HK-2 (cell line): ENCODE results near the gene CWH43.
"Not testable (repeated sequence)": the region's sequence is repeated elsewhere in the genome, so short reads cannot be mapped to it uniquely, and the experiment has no call there.

Experiments used
- DNase-seq: peaks from one replicate; pipeline ENCODE4 v3.0.0-alpha.2; 2018; ENCODE audit not compliant: unreplicated experiment

Gene CWH43

DNA sequence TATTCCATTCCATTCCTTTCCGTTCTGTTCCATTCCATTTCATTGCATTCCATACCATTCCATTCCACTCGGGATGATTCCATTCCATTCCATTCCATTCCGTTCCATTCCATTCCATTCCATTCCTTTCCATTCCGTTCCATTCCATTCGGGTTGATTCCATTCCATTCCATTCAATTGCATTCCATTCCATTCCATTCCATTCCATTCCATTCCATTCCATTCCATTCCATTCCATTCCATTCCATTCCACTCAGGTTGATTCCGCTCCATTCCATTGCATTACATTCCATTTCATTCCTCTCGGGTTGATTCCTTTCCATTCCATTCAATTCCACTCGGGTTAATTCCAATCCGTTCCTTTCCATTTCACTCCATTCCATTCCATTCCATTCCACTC is 111.0 kb downstream of the CWH43 start:
- not testable (repeated sequence) for DNase-seq

DNA sequence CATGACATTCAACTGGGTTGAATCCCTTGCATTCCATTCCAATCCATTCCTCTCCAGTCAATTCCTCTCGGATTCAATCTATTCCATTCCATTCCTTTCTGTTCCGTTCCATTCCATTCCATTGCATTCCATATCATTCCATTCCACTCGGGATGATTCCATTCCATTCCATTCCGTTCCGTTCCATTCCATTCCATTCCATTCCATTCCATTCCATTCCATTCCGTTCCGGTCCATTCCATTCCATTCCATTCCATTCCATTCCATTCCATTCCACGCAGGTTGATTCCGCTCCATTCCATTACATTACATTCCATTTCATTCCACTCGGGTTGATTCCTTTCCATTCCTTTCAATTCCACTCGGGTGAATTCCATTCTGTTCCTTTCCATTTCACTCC is 111.4 kb downstream of the CWH43 start:
- DNase-seq, result not testable (repeated sequence)

DNA sequence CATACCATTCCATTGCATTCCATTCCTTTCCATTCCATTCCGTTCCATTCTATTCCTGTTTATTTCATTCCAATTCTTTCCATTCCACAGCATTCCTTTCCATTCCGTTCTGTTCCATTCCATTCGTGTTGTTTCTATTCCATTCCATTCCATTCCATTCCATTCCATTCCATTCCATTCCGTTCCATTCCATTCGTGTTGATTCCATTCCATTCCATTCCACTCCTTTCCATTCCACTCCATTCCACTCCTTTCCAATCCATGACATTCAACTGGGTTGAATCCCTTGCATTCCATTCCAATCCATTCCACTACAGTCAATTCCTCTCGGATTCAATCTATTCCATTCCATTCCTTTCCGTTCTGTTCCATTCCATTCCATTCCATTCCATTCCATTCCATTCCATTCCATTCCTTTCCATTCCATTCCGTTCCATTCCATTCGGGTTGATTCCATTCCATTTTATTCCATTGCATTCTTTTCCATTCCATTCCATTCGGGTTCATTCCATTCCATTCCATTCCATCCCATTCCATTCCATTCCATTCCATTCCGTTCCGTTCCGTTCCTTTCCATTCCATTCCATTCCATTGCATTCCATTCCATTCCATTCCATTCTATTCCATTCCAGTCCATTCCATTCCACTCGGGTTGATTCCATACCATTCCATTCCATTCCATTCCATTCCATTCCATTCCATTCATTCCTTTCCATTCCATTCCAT is 112.1 kb downstream of the CWH43 start:
- not testable (repeated sequence) for DNase-seq

DNA sequence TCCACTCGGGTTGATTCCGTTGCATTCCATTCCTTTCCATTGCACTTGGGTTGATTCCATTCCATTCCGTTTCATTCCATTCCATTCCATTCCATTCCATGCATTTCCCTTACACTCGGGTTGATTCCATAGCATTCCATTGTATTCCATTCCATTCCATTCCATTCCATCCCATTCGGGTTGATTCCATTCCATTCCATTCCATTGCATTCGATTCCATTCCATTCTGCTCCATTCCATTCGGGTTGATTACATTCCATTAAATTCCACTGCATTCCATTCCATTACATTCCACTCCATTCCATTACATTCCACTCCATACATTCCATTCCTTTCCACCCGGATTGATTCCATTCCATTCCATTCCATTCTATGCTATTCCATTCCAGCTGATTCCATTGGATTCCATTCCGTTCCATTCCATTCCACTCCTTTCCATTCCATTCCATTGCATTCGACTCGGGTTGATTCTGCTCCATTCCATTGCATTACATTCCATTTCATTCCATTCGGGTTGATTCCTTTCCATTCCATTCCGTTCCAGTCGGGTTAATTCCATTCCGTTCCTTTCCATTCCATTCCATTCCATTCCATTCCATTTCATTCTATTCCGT is 113.9 kb downstream of the CWH43 start:
- DNase-seq, result not testable (repeated sequence)

DNA sequence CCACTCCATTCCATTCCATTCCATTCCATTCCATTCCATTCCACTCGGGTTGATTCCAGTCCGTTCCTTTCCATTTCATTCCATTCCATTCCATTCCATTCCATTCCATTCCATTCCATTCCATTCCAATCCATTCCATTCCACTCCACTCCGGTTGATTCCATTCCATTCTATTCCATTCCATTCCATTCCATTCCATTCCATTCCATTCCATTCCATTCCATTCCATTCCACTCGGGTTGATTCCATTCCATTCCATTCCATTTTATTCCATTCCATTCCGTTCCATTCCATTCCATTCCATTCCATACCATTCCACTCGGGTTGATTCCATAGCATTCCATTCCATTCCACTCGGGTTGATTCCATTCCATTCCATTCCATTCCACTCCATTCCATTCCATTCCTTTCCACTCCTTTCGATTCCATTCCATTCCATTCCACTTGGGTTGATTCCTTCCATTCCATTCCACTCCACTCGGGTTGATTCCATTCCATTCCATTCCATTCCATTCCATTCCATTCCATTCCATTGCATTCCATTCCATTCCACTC is 116.3 kb downstream of the CWH43 start:
- DNase-seq, result not testable (repeated sequence)

DNA sequence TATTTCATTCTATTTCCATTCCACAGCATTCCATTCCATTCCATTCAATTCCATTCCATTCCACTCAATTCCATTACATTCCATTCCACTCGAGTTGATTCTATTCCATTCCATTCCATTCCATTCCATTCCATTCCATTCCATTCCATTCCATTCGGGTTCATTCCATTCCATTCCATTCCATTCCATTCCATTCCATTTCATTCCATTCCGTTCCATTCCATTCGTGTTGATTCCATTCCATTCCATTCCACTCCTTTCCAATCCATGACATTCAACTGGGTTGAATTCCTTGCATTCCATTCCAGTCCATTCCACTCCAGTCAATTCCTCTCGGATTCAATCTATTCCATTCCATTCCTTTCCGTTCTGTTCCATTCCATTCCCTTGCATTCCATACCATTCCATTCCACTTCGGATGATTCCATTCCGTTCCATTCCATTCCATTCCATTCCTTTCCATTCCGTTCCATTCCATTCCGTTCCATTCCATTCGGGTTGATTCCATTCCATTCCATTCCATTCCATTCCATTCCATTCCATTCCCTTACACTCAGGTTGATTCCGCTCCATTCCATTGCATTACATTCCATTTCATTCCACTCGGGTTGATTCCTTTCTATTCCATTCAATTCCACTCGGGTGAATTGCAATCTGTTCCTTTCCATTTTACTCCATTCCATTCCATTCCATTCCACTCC is 117.5 kb downstream of the CWH43 start:
- DNase-seq, result not testable (repeated sequence)

DNA sequence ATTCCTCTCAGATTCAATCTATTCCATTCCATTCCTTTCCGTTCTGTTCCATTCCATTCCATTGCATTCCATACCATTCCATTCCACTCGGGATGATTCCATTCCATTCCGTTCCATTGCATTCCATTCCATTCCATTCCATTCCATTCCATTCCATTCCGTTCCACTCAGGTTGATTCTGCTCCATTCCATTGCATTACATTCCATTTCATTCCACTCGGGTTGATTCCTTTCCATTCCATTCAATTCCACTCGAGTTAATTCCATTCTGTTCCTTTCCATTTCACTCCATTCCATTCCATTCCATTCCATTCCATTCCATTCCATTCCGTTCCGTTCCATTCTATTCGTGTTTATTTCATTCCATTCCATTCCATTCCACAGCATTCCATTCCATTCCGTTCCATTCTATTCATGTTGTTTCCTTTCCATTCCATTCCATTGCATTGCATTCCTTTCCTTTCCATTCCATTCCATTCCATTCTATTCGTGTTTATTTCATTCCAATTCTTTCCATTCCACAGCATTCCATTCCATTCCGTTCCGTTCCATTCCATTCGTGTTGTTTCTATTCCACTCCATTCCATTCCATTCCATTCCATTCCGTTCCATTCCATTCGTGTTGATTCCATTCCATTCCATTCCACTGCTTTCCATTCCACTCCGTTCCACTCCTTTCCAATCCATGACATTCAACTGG is 118.3 kb downstream of the CWH43 start:
- not testable (repeated sequence) for DNase-seq

DNA sequence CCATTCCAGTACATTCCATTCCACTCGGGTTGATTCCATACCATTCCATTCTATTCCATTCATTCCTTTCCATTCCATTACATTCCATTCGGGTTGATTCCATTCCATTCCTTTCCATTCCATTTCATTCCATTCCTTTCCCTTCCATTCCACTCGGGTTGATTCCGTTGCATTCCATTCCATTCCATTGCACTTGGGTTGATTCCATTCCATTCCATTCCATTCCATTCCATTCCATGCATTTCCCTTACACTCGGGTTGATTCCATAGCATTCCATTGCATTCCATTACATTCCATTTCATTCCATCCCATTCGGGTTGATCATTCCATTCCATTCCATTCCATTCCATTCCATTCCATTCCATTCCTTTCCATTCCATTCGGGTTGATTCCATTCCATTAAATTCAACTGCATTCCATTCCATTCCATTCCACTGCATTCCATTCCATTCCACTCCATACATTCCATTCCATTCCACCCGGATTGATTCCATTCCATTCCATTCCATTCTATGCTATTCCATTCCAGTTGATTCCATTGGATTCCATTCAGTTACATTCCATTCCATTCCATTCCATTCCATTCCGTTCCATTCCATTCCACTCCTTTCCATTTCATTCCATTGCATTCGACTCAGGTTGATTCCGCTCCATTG is 119.3 kb downstream of the CWH43 start:
- not testable (repeated sequence) for DNase-seq

DNA sequence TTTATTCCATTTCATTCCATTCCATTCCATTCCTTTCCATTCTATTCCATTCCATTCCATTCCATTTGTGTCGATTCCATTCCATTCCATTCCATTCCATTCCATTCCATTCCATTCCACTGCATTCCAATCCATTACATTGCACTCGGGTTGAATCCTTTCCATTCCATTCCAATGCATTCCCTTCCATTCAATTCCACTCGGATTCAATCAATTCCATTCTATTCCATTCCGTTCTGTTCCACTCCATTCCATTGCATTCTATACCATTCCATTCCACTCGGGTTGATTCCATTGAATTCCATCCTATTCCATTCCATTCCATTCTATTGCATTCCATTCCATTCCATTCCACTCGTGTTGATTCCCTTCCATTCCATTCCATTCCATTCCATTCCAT is 121.2 kb downstream of the CWH43 start:
- DNase-seq, result not testable (repeated sequence)

DNA sequence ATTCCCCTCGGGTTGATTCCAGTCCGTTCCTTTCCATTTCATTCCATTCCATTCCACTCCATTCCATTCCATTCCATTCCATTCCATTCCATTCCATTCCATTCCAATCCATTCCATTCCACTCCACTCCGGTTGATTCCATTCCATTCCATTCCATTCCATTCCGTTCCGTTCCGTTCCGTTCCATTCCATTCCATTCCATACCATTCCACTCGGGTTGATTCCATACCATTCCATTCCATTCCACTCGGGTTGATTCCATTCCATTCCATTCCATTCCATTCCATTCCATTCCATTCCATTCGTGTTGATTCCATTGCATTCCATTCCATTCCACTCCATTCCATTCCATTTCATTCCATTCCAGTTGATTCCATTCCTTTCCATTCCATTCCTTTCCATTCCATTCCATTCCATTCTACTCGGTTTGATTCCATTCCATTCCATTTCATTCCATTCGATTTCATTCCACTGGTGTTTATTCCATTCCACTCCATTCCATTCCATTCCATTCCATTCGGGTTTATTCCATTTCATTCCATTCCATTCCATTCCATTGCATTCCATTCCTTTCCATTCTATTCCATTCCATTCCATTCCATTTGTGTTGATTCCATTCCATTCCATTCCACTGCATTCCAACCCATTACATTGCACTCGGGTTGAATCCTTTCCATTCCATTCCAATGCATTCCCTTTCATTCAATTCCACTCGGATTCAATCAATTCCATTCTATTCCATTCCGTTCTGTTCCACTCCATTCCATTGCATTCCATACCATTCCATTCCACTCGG is 122.3 kb downstream of the CWH43 start:
- not testable (repeated sequence) for DNase-seq

DNA sequence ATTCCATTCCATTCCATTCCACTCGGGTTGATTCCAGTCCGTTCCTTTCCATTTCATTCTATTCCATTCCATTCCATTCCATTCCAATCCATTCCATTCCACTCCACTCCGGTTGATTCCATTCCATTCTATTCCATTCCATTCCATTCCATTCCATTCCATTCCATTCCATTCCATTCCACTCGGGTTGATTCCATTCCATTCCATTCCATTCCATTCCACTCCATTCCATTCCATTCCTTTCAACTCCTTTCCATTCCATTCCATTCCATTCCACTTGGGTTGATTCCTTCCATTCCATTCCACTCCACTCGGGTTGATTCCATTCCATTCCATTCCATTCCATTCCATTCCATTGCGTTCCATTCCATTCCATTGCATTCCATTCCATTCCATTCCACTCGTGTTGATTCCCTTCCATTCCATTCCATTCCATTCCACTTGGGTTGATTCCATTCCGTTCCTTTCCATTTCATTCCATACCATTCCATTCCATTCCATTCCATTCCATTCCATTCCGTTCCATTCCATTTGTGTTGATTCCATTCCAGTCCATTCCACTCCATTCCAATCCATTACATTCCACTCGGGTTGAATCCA is 123.6 kb downstream of the CWH43 start:
- not testable (repeated sequence) for DNase-seq

DNA sequence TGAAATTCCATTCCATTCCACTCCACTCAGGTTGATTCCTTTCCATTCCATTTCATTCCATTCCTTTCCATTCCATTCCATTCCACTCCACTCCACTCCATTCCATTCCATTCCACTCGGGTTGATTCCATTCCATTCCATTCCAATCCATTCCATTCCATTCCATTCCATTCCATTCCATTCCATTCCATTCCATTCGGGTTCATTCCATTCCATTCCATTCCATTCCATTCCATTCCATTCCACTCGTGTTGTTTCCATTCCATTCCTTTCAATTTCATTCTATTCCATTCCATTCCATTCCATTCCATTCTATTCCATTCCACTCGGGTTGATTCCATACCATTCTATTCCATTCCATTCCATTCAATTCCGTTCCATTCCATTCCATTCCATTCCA is 124.5 kb downstream of the CWH43 start:
- not testable (repeated sequence) for DNase-seq
